GM12892 (cell line): ENCODE measurements around the gene NHLRC4.

ENCODE experiments used
- DNase-seq: peaks from one replicate; pipeline ENCODE4 v3.0.0; 2011; ENCODE audit not compliant: insufficient read length
- FAIRE-seq: peaks from 2 replicates; lab custom pipeline; 2011; peaks lifted over from hg19 to GRCh38; lab: Jason Lieb, UNC
- POLR2A ChIP-seq: IDR thresholded peaks from 2 replicates; pipeline ENCODE4 v1.6.1; 2011; ENCODE audit warnings: low read depth, low read length, control low read depth
- POLR2AphosphoS5 ChIP-seq: IDR thresholded peaks from 2 replicates; pipeline ENCODE4 v1.6.1; 2011; ENCODE audit warnings: low read depth, low read length, control low read depth
- TAF1 ChIP-seq: IDR thresholded peaks from 2 replicates; pipeline ENCODE4 v1.6.1; 2011; ENCODE audit warnings: low read depth, mild to moderate bottlenecking, control low read depth, low read length, borderline replicate concordance

NHLRC4 gene

GRCh38 chr16:525520-526180 is 41.2 kb upstream of the NHLRC4 start:
- DNase-seq = no peak
- FAIRE-seq = peak; percentile 51
- TF ChIP-seq POLR2A = 0 out of 2 replicates have a peak, but pooled peaks have one; percentile 30
- peak; percentile 48; the same call in 1 of the 2 replicates for TF ChIP-seq POLR2AphosphoS5
- no peak for TF ChIP-seq TAF1

DNA sequence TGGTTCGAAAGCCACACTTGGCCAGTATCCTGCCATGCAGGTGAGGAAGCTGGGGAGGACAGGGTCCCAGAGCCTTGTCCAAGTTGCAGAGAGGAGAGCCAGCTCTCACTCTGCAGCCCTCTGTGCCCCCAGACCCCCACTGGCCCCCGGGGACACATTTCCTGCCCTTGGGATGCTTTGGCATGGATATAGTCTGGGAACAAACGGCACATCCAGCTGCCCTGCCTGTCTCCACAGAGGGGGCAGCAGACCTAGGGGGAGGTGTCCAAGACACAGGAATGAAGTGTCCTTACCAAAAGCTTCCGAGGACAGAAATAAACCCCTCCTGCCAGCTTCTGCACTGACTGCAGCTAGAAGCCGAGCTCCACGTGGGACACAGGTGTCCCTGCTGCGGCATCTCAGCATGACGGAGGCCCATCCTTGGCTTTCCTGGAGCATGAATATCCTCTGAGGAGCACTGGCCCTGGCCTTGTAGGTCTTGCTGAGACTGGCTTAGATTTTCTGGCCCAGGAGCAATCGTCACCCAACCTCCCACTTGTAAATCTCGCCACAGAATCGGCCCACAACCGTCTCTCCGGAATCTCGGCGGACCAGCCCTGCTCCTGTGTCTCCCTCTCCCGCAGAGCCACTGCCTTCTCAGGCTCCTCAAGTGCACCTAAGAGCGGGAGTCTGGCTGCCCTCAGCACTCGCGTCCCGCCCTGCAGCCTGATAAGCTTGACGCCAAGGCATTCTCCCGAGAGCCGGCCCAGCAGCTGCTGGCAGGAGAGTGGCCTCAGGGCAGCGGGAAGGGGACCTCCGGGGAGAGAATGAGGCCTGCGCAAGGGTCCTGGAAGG is 40.4 kb upstream of the NHLRC4 start:
- FAIRE-seq (peak; percentile 21), DNase-seq (no peak)
- TF ChIP-seq TAF1 = no peak
- TF ChIP-seq POLR2AphosphoS5 = peak; percentile 55; the same call in 1 of the 2 replicates
- TF ChIP-seq POLR2A = no peak

- DNase-seq = peak; percentile 79
- peak; percentile 97 for FAIRE-seq
- TF ChIP-seq TAF1 (peak; percentile 43; the same call in 1 of the 2 replicates), POLR2AphosphoS5 (peak; percentile 59; the same call in 1 of the 2 replicates), POLR2A (peak; percentile 75)
These were observed 39.5 kb upstream of the NHLRC4 start, which contains the start of gene CAPN15 for GRCh38 chr16:527015-527903. TSS of gene CAPN15 (plus strand) at chr16:527712. CDS start at chr16:546839, 19,127 bp downstream.

DNA sequence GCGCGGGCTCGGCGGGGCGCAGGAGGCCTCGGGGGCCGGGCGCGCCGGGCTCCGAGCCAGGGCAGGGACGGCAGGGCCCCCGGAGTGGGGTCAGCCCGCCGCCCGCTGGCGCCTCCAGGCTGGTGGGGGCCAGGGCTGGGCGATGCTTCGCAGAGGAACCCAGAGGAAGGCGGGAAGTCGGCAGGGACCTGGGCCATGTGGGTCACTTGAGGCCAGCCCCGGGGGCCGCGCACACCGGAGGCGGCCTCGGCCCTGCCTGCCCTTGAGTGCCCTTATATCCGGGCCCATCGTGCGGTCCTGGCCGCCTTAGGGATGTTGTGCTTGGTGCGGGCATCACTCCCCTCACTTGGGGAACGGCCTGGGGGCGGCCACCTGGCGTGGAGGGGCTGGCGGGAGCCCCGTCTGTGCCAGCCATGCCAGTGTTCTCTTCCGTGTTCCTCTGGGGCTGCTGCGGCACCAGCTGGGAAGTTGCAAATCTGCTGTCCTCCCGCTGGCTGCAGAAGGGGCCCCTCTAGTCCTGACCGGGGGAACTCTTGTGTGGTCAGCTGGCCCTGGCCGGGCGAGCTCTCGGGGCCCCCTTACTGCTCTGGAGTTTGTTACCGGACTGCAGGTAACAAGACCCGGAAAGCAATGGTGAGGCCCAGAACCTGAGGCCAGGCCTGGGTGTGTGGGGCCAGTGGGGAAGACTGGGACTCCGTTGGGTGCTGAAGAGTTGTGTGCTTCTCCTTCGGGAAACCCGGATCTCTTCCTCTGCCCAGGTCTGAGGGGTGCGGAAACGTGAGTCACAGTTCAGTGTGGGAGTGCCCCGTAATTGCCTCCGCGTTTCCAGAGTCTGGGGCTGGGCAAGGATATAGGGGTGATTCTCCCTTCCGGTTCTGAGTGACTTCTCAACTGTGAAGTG is 38.4 kb upstream of the NHLRC4 start:
- FAIRE-seq (no peak), DNase-seq (no peak)
- TF ChIP-seq POLR2A (peak; percentile 21; the same call in 1 of the 2 replicates), POLR2AphosphoS5 (no peak), TAF1 (no peak)

DNA sequence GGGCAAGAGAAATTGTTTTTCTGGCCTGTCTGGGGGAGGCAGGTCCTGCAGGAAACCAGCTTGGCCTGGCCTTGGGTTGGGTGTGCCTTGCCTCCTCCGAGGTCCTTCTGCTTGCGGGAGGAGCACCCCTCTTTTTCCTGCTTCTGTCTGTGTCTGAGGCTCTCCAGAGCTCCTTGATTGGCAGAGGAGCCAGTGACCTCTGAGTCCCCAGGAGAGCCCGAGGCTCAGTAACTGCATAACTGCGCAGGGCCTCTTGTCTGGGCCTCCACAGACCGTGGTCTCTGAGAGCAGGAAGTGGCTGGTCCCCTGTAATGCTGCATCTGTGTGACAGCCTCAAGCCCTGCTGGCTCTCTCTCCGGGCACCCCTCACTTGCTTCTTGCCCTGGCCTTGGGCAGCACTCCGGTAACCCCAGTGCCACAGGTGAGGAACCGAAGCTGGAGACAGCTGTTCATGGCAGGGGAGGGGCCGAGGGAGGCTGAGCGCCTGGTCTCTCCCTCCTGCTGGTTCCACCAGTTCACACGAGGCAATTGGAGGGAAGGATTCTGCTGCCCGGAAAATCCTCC is 37.7 kb upstream of the NHLRC4 start:
- no peak for TF ChIP-seq POLR2AphosphoS5
- TF ChIP-seq POLR2A = no peak
- no peak for TF ChIP-seq TAF1
- FAIRE-seq = no peak
- no peak for DNase-seq

GRCh38 chr16:530111-530817 is 36.5 kb upstream of the NHLRC4 start:
- FAIRE-seq (no peak), DNase-seq (no peak)
- no peak for TF ChIP-seq POLR2AphosphoS5
- no peak for TF ChIP-seq POLR2A
- no peak for TF ChIP-seq TAF1

GRCh38 chr16:531494-532125 is 35.2 kb upstream of the NHLRC4 start:
- TF ChIP-seq POLR2AphosphoS5 (no peak), TAF1 (no peak), POLR2A (no peak)
- DNase-seq = no peak
- no peak for FAIRE-seq

DNA sequence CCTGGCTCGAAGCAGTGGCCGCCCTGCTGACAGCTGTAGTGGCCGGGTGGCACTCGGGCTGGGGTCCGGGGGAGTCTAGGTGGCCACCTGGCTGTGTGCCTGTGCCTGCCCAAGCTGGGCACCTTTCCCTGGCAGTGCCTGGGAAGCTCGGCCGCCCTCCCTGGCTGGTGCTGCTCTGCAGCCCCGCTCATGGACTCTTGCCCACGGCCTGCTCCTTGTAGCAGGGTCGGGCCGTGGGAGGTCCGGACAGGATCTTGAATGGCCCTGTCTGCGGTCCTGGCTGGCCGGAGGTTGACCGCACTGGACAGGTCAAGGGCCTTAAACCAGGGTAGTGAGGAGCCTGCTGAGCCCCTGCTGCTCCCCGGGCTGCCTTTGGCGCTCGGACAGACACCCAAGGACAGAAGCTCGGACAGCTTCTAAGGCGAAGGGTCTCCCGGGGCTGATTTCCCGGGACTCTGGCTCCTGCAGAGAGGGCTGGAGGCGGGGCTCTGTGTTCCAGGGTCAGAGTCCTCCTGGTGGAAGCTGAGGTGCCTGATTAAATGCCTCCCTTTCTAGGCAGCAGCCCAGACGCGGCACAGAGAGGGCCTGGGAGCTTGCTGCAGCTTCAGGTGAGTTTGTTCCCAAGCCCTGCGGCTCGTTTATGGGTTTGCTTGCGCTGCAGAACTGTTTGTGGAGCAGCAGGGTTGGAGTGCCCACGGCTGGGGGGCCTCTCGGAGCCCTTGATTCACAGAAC is 33.2 kb upstream of the NHLRC4 start:
- DNase-seq = no peak
- no peak for TF ChIP-seq POLR2A
- TF ChIP-seq POLR2AphosphoS5 = no peak
- no peak for TF ChIP-seq TAF1
- FAIRE-seq = no peak
